Skeletal muscle cell (primary cell): ENCODE measurements around the gene MAL.

Experiments used
- DNase-seq: peaks from one replicate; pipeline ENCODE4 v3.0.0-alpha.2; 2010; ENCODE audit warnings: low read depth
- H3K4me3 ChIP-seq: 2 replicates; pipeline ENCODE4 v1.5.1; 2011; ENCODE audit warnings: low read depth, mild to moderate bottlenecking, control low read depth, low read length, moderate library complexity

Gene MAL

GRCh38 chr2:95056461-95057459 lies 31.3 kb downstream of the MAL start:
- no peak overlapping the region for H3K4me3 ChIP-seq
- no peak for DNase-seq

GRCh38 chr2:95057535-95058370 lies 32.2 kb downstream of the MAL start:
- H3K4me3 ChIP-seq: no peak overlapping the region
- no peak for DNase-seq

GRCh38 chr2:95058466-95058988 lies 33.0 kb downstream of the MAL start:
- DNase-seq: no peak
- H3K4me3 ChIP-seq: no peak overlapping the region

DNA sequence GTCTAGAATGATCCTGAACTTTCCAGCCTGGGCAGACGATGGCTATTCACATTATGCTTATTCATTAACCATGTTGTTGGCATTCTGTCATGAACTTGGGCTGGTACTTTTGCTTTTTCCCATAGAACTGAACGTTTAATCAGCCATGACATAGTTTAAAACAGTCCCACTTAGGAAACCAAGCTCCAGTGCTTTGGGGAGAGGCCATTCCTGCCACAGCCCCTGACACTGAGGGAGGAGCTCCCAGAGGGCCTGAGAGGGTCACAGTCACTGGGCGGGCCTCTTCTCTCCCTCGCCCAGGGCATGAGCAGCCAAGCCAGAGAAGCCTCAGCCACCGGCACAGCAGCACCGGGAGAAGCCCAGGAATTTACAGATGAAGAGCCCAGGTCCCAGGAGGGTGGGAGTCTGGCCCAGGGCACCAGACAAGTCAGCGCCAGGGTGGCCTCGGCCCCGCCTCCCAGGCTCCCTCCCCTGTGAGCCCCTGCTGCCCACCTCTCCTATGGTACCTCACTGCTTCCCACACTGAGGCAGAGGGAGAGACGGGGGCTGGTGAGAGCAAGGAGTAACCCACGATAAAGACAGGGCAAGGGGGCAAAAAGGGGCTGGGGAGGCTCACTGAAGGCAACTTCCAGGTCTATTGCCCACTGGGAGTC lies 33.6 kb downstream of the MAL start:
- DNase-seq: no peak
- H3K4me3 ChIP-seq: no peak overlapping the region

GRCh38 chr2:95059656-95060370 lies 34.3 kb downstream of the MAL start:
- DNase-seq: no peak
- H3K4me3 ChIP-seq: no peak overlapping the region

DNA sequence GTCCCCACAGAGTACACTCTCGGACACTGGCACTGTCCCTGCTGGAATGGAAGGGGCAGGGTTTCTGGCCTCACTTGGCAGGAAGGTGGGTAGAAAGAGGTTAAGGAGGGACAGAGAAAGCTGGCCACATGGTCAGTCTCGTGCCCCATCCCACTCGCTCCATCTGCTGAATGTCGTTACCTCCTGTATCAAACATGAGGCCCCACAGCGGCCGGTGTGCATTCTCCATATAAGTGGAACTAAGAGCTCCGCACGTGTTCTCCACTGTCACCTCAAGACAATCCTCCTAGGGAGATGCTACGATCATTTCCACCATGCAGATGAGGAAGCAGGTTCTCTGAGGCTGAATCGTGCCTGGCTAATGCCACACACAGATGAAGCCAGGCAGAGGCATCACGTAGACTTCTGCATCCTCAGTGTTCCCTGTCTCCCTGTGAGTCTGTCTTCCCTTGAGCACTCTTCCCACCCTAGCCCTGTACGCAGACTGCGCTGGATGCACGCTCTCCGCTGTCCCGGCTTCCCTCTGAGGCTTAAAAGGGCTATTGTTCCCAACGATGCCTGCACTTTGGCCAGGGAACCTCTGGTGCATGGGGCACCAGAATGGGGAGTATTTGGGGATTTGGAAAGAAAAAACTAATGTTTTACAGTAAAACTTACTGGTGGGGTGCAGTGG lies 35.1 kb downstream of the MAL start:
- H3K4me3 ChIP-seq: no peak overlapping the region

DNA sequence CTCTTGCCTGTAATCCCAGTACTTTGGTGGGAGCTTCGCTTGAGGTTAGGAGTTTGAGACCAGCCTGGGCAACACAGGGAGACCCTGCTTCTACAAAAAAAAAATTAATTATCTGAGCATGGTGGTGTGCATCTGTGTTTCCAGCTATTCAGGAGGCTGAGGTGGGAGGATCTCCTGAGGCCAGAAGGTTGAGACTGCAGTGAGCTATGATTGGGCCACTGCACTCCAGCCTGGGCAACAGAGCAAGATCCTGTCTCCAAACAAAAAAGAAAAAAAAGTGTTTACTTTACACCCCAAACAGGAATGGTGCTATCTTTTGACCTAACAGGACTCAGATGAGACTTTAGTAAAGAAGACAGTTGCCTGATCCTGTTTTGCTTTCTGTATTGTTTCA lies 35.6 kb downstream of the MAL start:
- H3K4me3 ChIP-seq: no peak overlapping the region
- no peak for DNase-seq

More for the DNA sequence above, 35.1 kb downstream of the MAL start:
- DNase-seq: no peak

- no peak overlapping the region for H3K4me3 ChIP-seq
- no peak for DNase-seq
Measured at GRCh38 chr2:95061601-95062183, 36.2 kb downstream of the MAL start.

- H3K4me3 ChIP-seq: no peak overlapping the region
- no peak for DNase-seq
Measured at GRCh38 chr2:95062242-95063085, 37.0 kb downstream of the MAL start.

DNA sequence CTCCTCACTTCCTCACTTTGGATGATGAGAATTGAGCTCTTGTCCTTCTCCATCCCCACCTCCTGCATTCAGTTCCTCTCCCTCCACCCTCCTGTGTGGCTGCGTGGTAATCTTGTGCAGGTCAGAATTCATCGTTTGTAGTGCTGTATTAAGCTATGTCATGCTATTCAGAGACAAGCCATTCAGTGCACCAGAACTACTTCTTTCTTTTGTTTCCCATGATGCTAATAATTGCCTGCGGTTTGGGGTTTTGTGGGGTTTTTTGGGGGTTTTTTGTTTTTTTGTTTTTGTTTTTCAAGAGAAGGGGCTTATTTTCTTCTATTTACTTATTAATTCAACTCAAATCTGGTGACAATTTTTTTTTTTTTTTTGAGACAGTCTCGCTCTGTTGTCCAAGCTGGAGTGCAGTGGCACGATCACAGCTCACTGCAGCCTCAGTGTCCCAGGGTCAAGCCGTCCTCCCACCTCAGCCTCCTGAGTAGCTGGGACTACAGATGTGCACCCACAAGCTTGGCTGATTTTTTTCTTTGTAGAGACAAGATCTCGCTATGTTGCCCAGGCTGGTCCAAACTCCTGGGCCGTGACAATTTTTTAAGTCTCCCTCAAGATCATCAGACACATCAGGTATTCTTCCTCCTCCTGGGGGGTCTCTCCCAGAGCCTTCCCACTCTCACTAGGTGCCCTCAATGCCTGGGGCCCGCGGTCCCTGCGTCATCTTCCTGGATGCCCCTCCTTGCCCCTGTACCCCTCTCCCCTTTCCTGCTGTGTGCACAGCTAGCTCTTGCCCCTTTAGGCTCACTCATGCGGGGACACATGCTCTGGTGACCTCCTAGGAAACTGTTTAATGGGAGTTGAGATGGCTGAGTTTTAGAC lies 37.8 kb downstream of the MAL start:
- no peak for DNase-seq
- no peak overlapping the region for H3K4me3 ChIP-seq

DNA sequence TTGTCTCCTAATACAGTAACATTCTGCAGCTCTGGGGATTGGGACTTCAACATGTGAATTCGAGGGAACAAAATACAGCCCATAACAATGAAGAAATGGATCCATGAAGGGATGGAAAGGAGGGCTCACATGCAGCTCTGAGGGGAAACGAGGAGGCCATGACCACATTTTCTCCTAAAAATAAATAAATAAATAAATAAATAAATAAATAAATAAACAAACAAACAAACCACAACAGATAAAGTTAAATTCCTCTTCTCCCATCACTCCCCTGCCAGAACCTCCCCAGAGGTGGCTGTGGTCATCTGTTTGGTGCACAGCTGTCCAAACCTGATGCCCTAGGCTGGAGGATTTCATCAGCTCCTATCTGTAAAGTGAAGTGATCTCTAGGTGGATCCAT lies 42.7 kb downstream of the MAL start:
- no peak overlapping the region for H3K4me3 ChIP-seq
- no peak for DNase-seq

- H3K4me3 ChIP-seq: no peak overlapping the region
- no peak for DNase-seq
Measured at GRCh38 chr2:95069465-95069864, 44.0 kb downstream of the MAL start.

DNA sequence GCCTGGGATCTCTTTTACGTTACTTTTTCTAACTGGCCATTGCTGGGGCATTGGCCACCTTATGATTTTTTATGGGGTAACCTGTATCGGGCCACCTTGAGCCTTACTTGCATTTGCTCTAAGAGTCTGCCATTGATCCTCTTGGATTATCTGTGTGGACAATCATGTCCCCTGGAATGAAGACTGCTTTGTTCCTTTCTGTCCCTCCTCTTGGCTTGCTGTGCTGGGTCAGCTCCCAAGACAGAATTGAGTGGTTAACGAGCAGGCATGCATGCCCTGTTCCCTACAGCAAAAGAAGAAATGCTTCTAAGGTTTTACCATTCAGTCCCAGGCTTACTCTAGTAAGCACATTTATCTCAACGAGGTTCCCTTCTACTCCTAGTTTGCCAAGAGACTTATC lies 46.3 kb downstream of the MAL start:
- no peak for DNase-seq
- no peak overlapping the region for H3K4me3 ChIP-seq

- DNase-seq: no peak
- no peak overlapping the region for H3K4me3 ChIP-seq
Measured at GRCh38 chr2:95072424-95072823, 46.9 kb downstream of the MAL start.

GRCh38 chr2:95073856-95074662 lies 48.6 kb downstream of the MAL start:
- no peak overlapping the region for H3K4me3 ChIP-seq
- DNase-seq: no peak
